ENCODE measurements around the gene OR9Q1. TPM values are rescaled to one million over a fixed set of nuclear protein-coding genes. Genes with fewer than 3 reads are reported as not detected.

OR9Q1 gene
- polyA plus RNA-seq, 1 experiment, result not detected

DNA sequence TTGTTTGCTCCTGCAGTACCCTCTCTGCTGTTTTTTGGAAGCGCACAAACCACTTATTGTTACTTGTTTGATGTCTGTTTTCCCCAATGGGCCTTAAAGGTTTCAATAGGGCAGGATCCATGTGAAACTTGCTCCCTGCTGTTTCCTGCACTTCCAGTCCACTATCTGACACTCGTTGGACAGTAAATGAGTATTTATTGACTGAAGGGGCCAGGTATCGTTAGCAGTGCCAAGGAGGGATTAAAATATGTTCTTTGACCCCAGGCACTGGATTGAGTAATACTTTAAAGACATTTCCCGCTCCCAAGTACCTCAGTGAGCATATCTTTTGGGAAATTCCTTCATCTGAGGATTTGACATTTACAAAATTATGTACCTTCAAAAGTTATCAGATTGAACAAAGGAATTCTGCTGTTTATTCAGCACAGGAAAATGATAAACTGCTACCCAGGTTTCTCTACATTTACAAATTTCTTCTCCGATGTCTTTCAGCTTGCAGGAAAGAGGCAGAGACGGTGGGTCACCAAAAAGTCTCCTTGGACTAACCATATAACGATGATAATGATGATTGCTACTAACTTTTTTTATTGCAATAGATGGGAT is 141.9 kb downstream of the OR9Q1 start:
- ChIA-PET CTCF (no interaction called here), POLR2A (no interaction called here)
- DNase-seq (ENCODE audit: low read depth, low spot score), result no peak
- H3K9me3 ChIP-seq (ENCODE audit: control insufficient read depth, insufficient read depth, low read length), result no peaks in the 10 kb centered on the region
- TF ChIP-seq CTCF (IDR thresholded peaks at IDR 0.05; ENCODE audit: low read depth, low read length), result no peak
- no peaks in the 10 kb centered on the region for H3K27me3 ChIP-seq (ENCODE audit: control insufficient read depth, insufficient read depth, low read length)
- no peak overlapping the region for H3K27ac ChIP-seq (ENCODE audit: low read depth, low read length)
- no peak overlapping the region for H3K4me3 ChIP-seq (ENCODE audit: low read depth, low read length)

- Histone ChIP-seq H3K27me3 (ENCODE audit: control insufficient read depth, insufficient read depth, low read length) (no peaks in the 10 kb centered on the region), H3K9me3 (ENCODE audit: control insufficient read depth, insufficient read depth, low read length) (no peaks in the 10 kb centered on the region), H3K4me3 (ENCODE audit: low read depth, low read length) (no peak overlapping the region), H3K27ac (ENCODE audit: low read depth, low read length) (no peak overlapping the region)
- ChIA-PET CTCF (no interaction called here), POLR2A (no interaction called here)
- TF ChIP-seq CTCF (IDR thresholded peaks at IDR 0.05; ENCODE audit: low read depth, low read length), result no peak
- DNase-seq (ENCODE audit: low read depth, low spot score), result no peak
These were observed 153.9 kb downstream of the OR9Q1 start for GRCh38 chr11:58177409-58178054.

DNA sequence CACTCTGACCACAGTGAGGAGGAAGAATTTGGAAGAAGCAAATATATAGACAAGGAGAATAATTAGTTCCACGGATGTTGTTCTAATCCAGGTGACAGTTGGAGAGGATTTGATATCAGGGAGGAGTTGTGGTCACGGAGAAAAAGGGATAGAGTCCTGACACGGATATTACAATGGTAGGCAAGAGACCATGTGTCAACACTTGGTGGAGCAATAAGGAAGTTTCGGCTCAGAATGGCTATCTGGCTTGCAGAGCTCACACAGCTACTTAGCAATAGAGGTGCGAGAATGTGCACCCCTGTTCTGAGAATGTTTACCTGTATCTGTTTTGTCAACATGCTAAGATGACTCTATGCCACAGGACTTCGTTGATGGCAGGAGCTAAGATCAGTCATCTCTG is 154.8 kb downstream of the OR9Q1 start:
- TF ChIP-seq CTCF (IDR thresholded peaks at IDR 0.05; ENCODE audit: low read depth, low read length), result no peak
- CTCF ChIA-PET, result no interaction called here
- no peak overlapping the region for H3K27ac ChIP-seq (ENCODE audit: low read depth, low read length)
- H3K27me3 ChIP-seq (ENCODE audit: control insufficient read depth, insufficient read depth, low read length), result no peaks in the 10 kb centered on the region
- POLR2A ChIA-PET, result no interaction called here
- DNase-seq (ENCODE audit: low read depth, low spot score), result no peak
- no peaks in the 10 kb centered on the region for H3K9me3 ChIP-seq (ENCODE audit: control insufficient read depth, insufficient read depth, low read length)
- H3K4me3 ChIP-seq (ENCODE audit: low read depth, low read length), result no peak overlapping the region

GRCh38 chr11:58179648-58180047 is 156.0 kb downstream of the OR9Q1 start:
- H3K4me3 ChIP-seq (ENCODE audit: low read depth, low read length), result no peak overlapping the region
- POLR2A ChIA-PET, result no interaction called here
- CTCF ChIA-PET, result no interaction called here
- TF ChIP-seq CTCF (IDR thresholded peaks at IDR 0.05; ENCODE audit: low read depth, low read length), result no peak
- H3K9me3 ChIP-seq (ENCODE audit: control insufficient read depth, insufficient read depth, low read length), result no peaks in the 10 kb centered on the region
- H3K27ac ChIP-seq (ENCODE audit: low read depth, low read length), result no peak overlapping the region
- no peaks in the 10 kb centered on the region for H3K27me3 ChIP-seq (ENCODE audit: control insufficient read depth, insufficient read depth, low read length)
- no peak for DNase-seq (ENCODE audit: low read depth, low spot score)

DNA sequence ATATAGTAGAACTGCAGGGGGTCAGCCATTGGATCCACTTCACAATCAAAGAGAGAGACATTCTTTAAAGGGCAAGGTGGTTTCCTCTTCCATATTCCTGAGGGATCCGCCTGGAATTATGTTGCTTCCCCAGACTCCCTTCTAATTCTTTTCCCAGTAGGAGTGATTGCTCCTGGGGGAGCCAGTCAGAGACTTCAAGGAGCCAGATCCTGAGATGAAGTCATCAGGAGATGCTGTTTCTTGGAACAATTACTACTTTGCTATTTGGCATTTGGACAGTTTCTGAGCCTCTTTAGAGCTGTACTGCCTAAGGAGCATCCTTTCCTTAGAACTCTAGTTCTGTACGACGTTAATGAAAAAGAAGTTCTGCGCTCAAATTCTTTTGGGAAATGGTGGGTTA is 163.3 kb downstream of the OR9Q1 start:
- ChIA-PET CTCF (no interaction called here), POLR2A (no interaction called here)
- no peak overlapping the region for H3K4me3 ChIP-seq (ENCODE audit: low read depth, low read length)
- no peaks in the 10 kb centered on the region; the same call in 1 of the 2 replicates for H3K9me3 ChIP-seq (ENCODE audit: control insufficient read depth, insufficient read depth, low read length)
- no peak overlapping the region for H3K27ac ChIP-seq (ENCODE audit: low read depth, low read length)
- no peaks in the 10 kb centered on the region for H3K27me3 ChIP-seq (ENCODE audit: control insufficient read depth, insufficient read depth, low read length)
- TF ChIP-seq CTCF (IDR thresholded peaks at IDR 0.05; ENCODE audit: low read depth, low read length), result no peak
- no peak for DNase-seq (ENCODE audit: low read depth, low spot score)

Data from AG04450 (cell line).